Astrocyte (in vitro differentiated cells and primary cell): ENCODE measurements around the gene ZMYND8.

ENCODE experiments used
- CTCF ChIP-seq: IDR thresholded peaks from 2 replicates; pipeline ENCODE4 v1.5.1; 2011; ENCODE audit warnings: low read depth, mild to moderate bottlenecking, inconsistent platforms, low read length, moderate library complexity; ENCODE audit not compliant: insufficient read depth
- EZH2 ChIP-seq: IDR thresholded peaks from 2 replicates; pipeline ENCODE4 v1.6.1; 2012; ENCODE audit warnings: mild to moderate bottlenecking, low read length, inconsistent platforms; ENCODE audit not compliant: insufficient read depth

GRCh38 chr20:47262365-47263013 lies 94.0 kb downstream of the ZMYND8 start:
- TF ChIP-seq CTCF (no peak), EZH2 (no peak)
